Breast epithelium (tissue), 3 donors: ENCODE data around the gene HSD17B4.

Source experiments
- CTCF ChIP-seq, 3 donors: fragments of 450-650 bp; IDR thresholded peaks; one replicate each; pipeline ENCODE4 v1.5.1; 2016 to 2017; ENCODE audit warnings: antibody characterized with exemption in 3 of 3, mild to moderate bottlenecking in 3 of 3, moderate library complexity in 3 of 3
- POLR2A ChIP-seq: fragments of 450-650 bp; IDR thresholded peaks from one replicate; pipeline ENCODE4 v1.6.1; 2016; ENCODE audit warnings: antibody characterized with exemption, mild to moderate bottlenecking, moderate library complexity

DNA sequence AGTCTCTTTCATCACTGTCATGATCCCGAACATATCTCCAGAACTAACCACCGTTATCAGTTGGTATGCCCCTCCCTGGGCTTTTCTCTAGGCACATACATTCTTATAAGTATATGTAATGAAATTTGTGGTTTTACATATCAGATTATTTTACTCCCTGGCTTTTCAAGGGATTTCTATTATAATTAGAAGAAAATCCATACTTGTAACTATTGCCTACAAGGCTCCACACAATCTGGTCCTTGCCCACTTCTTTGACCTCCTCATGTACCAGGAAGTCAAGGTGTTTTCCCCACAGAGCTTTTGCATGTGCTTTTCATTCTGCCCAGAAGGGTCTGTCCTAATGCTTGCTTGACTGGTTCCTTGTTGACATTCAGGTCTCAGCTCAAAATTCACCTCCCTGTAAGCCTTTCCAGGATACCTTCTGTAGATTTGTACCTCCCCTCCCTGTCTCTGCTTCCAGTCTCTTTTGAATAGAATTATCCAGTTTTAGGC, 33.6 kb upstream of the HSD17B4 start:
- TF ChIP-seq CTCF (IDR thresholded peaks at IDR 0.05) = peak in 1 of 3 donors; percentile 37
- TF ChIP-seq POLR2A = no peak
